NCI-H2196 treated with DMSO at 0.1 percent for 48 hours (cell line): ENCODE data around the gene ELFN1.

Source experiments
- DNase-seq: peaks from one replicate; lab custom pipeline; 2025; ENCODE audit not compliant: unreplicated experiment; lab: John Stamatoyannopoulos, UW

The ELFN1 gene

GRCh38 chr7:1693419-1693990, 23.4 kb downstream of the ELFN1 start:
- DNase-seq: no peak

DNA sequence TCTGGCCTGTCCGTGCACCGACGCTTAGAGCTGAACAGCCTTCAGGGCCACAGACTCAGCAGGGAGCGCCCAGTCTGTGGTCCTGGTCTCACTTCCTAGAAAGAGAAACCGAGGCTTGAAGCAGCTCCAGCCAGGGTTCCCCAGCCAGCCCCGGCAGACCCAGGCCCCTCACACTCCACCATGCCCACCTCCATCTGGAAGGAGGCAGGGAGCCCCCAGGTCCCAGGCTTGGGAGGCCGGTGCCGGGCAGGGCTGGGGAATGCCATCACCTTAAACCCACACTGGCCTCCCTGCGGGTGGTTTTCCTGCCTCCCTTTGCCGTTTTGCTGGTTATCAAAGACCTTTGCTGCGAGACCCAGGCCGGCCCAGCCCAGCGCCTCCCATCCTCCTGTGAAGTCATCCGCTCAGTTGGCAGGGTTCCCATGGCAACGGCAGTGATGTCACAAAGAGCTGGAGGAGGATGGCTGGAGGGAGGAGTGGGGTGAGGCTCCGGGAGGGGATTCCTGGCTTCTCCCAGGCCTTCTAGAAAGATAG, 24.0 kb downstream of the ELFN1 start:
- no peak for DNase-seq

DNA sequence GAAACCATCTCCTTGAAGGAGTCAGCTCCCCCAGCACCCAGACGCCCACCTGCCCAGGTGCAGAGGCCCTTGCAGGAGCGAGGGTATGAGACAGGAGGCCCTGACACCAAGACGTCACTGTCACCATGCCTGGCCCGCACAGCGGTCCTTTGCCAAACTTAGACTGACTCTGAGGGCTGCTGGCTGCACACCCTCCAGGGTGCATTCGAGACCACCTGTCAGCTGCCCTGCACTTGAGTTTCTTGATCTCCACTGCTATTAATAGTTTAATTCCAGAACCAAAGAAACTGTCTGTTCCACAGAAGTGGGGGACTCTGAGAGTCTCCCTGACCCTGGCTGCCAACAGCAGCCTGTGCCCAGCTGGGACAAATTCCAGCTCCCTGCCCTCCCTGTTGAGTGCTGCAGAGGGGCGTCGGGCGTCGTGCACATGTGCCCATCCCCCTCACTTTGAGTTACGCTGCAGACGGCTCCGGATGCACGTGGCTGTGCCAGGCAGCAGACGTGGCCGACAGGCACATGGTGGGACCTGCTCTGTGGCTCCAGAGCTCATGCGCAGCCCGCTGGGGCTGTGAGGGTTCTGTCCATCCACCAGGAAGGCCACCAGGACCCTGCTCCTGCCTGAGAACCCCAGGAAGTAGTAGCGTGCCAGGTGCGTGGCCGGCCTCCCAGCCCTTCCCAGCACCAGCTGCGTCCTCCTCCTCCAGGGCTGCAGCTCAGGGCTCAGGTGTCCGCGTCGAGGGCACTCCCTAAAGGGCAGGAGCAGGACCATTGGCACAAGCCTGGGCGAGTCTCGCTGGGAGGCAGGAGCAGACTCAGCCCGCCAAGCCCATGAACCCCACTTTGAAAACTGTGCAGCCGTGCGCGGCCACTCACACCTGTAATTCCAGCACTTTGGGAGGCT, 24.8 kb downstream of the ELFN1 start:
- DNase-seq: peak; percentile 11

DNA sequence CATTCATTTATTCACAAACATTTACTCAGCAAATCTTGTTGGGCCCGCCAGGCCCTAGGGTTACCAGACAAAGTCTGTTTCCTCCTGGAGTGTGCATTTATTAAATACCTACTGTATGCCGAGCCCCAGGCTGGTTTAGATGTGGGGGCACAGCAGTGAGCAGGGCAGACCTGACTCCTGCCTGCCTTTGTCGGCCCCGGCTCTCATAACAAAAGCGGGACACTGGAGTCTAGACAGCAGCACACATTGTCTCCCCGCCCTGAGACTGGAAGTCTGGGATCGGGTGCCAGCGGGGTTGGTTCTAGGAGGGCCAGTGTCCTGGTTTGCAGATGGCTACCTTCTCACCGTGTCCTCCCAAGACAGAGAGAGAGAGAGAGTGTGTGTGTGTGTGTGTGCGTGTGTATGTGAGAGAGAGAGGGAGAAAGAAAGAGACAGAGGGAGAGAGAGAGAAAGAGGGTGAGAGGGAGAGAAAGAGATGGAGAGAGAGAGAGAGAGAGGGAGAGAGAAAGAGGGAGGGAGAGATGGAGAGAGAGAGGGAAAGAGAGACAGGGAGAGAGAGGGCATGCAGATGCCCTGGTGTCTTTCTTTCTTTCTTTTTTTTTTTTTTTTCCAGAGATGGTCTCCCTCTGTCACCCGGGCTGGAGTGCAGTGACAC, 25.9 kb downstream of the ELFN1 start:
- no peak for DNase-seq

DNA sequence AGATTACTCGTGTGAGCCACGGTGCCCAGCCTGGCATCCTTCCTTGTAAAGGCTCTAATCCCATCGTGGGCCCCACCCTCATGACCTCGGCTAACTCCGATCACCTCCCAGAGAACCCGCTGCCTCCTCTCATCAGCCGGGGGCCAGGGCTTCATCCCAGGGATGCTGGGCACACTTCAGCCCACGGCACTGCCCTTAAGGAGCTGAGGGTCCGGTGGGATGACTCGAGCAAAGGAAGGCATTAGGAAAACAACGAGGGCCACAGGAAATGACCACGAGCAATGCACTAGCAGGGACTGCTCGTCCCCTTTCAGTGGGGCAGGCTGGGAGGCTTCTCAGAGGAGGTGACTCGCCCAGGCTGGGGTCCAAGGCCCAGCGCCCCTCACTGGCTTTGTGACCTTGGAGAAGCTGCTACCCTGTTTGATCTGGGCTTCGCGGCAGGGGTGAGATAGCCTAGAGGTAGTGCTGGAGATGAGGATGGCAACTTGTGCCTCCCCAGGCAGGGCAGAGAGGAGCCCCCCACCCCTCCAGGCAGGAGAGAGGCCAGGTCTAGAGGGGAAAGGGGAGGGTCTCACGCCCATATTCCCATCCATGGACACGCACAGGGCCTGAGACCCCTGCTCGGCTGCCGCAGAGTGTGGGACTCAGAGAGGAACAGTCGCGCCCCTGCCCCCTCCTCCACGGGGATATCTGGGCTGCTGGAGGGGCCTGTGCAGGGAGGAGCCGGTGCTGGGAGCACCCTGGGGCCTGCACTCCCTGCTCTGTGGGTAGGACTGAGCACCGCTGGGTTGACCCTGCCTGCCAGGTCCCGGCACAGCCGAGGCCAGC, 26.8 kb downstream of the ELFN1 start:
- DNase-seq: no peak

GRCh38 chr7:1697499-1698125, 27.5 kb downstream of the ELFN1 start:
- no peak for DNase-seq

GRCh38 chr7:1698201-1698600, 28.1 kb downstream of the ELFN1 start:
- DNase-seq: no peak

DNA sequence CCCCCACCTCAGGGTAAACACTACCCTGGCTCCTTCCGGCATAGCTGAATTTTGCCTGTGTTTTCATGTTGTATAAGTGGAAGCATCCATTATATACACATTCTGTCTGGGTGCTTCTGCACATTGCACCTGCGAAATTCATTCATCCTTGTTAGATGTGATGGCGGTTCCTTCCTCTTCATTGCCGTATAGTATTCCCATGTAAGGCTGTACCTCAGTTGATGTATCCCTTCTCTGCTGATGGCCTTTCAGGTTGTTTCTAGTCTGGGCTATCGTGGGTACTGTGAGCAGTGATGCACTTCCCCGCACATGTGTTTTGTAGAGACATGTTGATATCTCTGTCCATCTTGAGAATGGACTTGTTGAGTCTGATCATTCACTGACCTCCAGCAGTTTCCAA, 28.9 kb downstream of the ELFN1 start:
- no peak for DNase-seq

- DNase-seq: no peak
These were observed 30.0 kb downstream of the ELFN1 start for GRCh38 chr7:1700086-1700485.

GRCh38 chr7:1700536-1701333, 30.7 kb downstream of the ELFN1 start:
- no peak for DNase-seq

DNA sequence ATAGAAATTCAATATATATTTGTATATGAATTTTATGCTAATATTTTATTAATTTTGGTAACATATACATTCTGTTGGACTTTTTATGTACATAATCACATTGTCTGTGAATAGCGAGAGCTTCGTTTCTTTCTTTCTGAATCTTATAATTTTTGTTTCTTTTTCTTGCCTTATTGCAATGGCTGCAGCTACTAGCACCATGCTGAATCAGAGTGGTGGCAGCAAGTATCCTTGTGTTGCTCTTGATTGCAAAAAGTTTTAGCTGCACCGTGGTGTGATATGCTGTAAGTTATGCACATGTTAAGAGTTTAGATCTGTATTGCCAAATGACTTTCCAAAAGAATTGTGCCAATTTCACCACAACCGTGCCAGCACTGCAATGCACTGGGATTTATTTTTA, 32.6 kb downstream of the ELFN1 start:
- no peak for DNase-seq

DNA sequence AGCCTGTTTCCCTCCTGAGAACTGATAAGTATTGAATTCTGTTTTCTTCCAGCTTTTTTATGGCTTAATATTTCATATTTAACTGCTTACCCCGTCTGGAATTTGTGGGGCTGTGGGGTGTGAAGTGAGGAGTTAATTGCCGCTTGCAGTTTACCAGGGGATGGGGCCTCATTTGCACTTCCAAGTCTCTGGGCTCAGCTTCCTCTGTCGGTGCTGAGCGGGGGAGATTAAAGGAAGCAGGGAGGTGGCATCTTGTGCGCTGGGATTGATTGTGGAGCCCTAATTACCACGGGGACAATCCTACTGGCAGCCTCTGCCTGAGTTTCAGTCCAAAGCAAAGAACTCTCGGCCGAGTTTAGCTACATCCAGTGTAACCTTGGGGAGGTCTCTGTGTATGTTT, 33.4 kb downstream of the ELFN1 start:
- no peak for DNase-seq

DNA sequence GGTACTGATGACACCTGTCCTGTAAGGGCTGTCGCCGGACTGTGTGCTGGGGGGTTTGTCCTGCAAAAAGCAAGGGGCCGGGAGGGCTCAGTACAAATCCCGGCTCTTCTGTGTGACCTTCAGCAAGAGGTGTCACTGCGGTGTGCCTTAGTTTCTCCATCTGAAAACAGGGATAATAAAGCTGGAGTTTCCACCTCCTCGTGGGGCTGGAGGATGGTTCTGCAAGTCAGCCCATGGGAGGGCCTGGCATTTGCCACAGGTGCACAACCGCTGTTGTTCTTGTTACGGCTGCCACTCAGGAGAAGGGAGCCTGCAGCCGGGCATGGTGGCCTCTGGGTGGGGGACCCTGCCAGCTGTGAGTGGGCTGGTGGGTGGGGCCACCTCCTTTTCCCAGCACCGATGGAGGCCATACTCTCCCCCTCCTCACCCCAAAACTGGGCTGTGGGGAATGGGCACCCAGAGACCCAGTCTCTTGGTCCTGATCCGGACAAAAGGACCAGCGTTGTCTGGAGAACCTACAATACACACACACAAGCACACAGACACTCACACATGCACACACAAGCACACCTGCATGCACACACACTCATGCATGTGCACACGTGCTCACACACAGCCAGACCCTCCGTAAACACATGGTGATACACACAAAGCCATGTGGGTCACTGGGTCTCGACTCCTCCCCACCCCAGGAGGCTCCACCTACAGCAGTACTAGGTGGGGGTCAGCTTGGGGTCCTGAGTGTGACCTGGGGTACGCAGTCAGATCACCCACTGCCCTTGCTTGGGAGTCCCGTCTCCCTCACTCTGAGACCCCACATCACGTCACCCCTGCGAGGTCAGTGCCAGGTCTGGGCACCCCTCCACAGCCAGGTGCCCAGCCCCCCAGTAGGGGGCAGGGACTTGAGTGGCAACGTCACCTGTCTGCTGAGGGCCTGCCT, 34.1 kb downstream of the ELFN1 start:
- no peak for DNase-seq

DNA sequence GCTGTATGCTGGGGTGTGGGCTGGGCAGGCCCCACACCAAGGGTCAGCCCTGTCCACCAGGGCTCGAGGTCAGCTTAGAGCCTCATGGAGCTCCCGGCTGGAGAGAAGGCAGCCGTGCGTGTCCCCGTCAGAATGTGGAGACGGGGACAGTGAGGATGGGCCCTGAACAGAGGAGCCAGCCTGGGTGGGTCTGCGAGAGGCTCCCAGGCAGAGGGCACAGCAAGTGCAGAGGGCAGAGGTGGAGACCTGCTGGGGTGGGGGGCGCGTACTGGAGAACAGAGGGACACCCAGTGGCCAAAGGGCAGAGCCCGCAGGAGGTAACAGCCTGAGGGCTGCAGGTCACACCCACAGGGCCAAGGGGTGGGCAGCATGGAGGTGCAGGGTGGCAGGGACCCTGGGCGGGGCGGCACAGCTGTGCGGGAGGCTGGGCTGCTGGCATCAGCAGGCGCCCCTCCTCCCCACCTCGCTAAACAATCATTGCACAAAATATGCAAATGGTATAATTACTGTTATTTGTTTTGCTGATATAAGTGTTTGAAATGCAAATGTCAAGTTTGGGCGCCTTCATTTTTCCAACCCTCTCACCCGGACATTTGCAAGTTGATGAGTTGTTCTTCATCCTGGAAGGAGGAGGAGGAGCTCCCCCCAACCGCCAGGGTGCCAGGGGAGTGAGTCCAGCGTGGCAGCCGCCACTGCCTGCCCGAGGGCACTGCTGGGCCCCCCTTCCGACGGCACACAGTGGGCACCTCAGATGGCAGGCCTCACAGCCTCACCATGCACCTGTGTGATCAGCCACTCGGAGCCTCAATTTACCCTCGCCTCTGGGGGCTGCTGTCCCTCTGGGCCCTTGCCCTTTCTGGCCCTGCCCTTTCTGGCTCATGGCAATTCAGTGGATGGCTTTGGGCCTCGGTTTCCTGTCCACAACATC, 35.0 kb downstream of the ELFN1 start:
- no peak for DNase-seq

DNA sequence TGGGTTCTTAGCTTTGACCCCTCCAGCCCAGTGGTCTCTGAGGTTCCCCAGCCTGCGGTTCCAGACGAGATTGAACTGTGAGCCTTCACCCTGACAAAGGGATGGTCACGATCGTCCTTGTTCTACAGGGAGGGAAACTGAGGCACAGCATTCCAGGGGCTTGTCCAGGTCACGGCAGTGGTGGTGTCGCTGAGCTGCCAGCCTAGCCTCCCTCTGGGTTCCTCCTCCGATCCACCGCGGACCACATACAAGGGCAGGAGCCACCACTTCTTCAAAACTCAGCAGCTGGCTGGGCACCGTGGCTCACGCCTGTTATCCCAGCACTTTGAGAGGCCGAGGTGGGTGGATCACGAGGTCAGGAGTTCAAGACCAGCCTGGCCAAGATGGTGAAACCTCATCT, 35.8 kb downstream of the ELFN1 start:
- no peak for DNase-seq

- DNase-seq: no peak
These were observed 36.3 kb downstream of the ELFN1 start for GRCh38 chr7:1706381-1706720.

- DNase-seq: no peak
These were observed 36.9 kb downstream of the ELFN1 start for GRCh38 chr7:1706721-1707613.
